Astrocyte of the spinal cord (primary cell): ENCODE measurements around the gene NRBF2.
A peak's percentile ranks its signal among the peaks of the same experiment; 100 is the strongest.

Experiments used
- DNase-seq: peaks from one replicate; pipeline ENCODE4 v3.0.0; 2011; ENCODE audit warnings: low read depth, low spot score
- H3K4me3 ChIP-seq: 2 replicates; pipeline ENCODE4 v1.5.1; 2011; ENCODE audit warnings: low read depth, mild to moderate bottlenecking, low read length, moderate library complexity
- CTCF ChIP-seq: IDR thresholded peaks from 2 replicates; pipeline ENCODE4 v1.5.1; 2012; ENCODE audit warnings: low read depth, mild to moderate bottlenecking, low read length, inconsistent platforms
- in situ Hi-C: cut with HindIII; loops from 2 replicates; pipeline ENCODE4 v1.10.0; 2017; ENCODE audit warnings: low sequenced_read_pairs

The NRBF2 gene

GRCh38 chr10:63197344-63198092, 64.4 kb downstream of the NRBF2 start:
- no peak overlapping the region for H3K4me3 ChIP-seq
- TF ChIP-seq CTCF = no peak
- DNase-seq = peak; percentile 91
- in situ Hi-C loops = no loop called here

- DNase-seq = no peak
- H3K4me3 ChIP-seq = no peak overlapping the region
- no peak for TF ChIP-seq CTCF
- in situ Hi-C loops = no loop called here
These were observed 66.6 kb downstream of the NRBF2 start for GRCh38 chr10:63199716-63200115.

GRCh38 chr10:63200431-63200830, 67.3 kb downstream of the NRBF2 start:
- H3K4me3 ChIP-seq = no peak overlapping the region
- no peak for TF ChIP-seq CTCF
- peak; percentile 47 for DNase-seq
- in situ Hi-C loops = no loop called here

GRCh38 chr10:63201118-63201517, 68.0 kb downstream of the NRBF2 start:
- no peak for DNase-seq
- in situ Hi-C loops = no loop called here
- no peak overlapping the region for H3K4me3 ChIP-seq
- TF ChIP-seq CTCF = no peak
